Panc1 (cell line): ENCODE data around the gene SRRT. TPM values are rescaled to one million over a fixed set of nuclear protein-coding genes. Genes with fewer than 3 reads are reported as not detected.

Source experiments
- ATAC-seq: fragments of 200-7000 bp; cut with Tn5 transposase; 2 replicates; pipeline ENCODE4 v1.9.1; 2020; ENCODE audit warnings: mild to moderate bottlenecking, moderate library complexity
- BruUV-seq: library from RNA; stranded (reverse); fragments of 400-500 nt; replicated peaks from 2 replicates; lab custom pipeline; 2021; lab: Mats Ljungman, UMichigan
- CTCF ChIA-PET: fragments of 300-600 bp; sonication (Branson Sonifier 250); formaldehyde crosslinking; loops from one replicate; lab custom pipeline; 2022; ENCODE audit warnings: antibody characterized with exemption; lab: Charles Lee
- POLR2A ChIA-PET: fragments of 300-600 bp; sonication (Branson Sonifier 250); formaldehyde crosslinking; loops from one replicate; lab custom pipeline; 2022; ENCODE audit warnings: antibody characterized with exemption; lab: Charles Lee
- DNase-seq: peaks from one replicate; pipeline ENCODE4 v3.0.0-alpha.2; 2010; ENCODE audit warnings: low read depth, low spot score
- H3K27ac ChIP-seq: 2 replicates; pipeline ENCODE4 v1.5.1; 2011; ENCODE audit warnings: mild to moderate bottlenecking, low read length, inconsistent platforms
- H3K27me3 ChIP-seq: fragments of 200-500 bp; sonication (Bioruptor generic); 2 replicates; pipeline ENCODE4 v1.6.0; 2014; ENCODE audit warnings: low read length, inconsistent platforms; ENCODE audit not compliant: control insufficient read depth, insufficient read depth
- H3K36me3 ChIP-seq: fragments of 200-500 bp; sonication (Bioruptor generic); 2 replicates; pipeline ENCODE4 v1.5.1; 2014; ENCODE audit warnings: inconsistent platforms, mild to moderate bottlenecking, low read length, moderate library complexity; ENCODE audit not compliant: control insufficient read depth, insufficient read depth
- H3K4me1 ChIP-seq: 2 replicates; pipeline ENCODE4 v1.5.1; 2011; ENCODE audit warnings: inconsistent platforms, mild to moderate bottlenecking, low read length, moderate library complexity; ENCODE audit not compliant: control insufficient read depth, insufficient read depth
- H3K4me3 ChIP-seq, 2 experiments: 2 replicates each; pipeline ENCODE4 v1.5.1; 2011 to 2012; ENCODE audit warnings: low read depth in 2 of 2, low read length in 2 of 2, mild to moderate bottlenecking in 2 of 2, inconsistent platforms in 1 of 2, moderate library complexity in 1 of 2
- H3K9me3 ChIP-seq: fragments of 200-500 bp; sonication (Bioruptor generic); 2 replicates; pipeline ENCODE4 v1.5.1; 2014; ENCODE audit warnings: low read depth, mild to moderate bottlenecking, inconsistent platforms, low read length, moderate library complexity; ENCODE audit not compliant: control insufficient read depth, insufficient read depth
- POLR2AphosphoS5 ChIP-seq: IDR thresholded peaks from 2 replicates; pipeline ENCODE4 v1.6.1; 2012; ENCODE audit warnings: mild to moderate bottlenecking, low read depth, low read length, moderate library complexity
- SIN3A ChIP-seq: IDR thresholded peaks from 2 replicates; pipeline ENCODE4 v1.6.1; 2012; ENCODE audit warnings: low read depth, mild to moderate bottlenecking, low read length, moderate library complexity, borderline replicate concordance; ENCODE audit not compliant: insufficient read depth
- TCF7L2 ChIP-seq: IDR thresholded peaks from 2 replicates; pipeline ENCODE4 v1.6.1; 2011; ENCODE audit warnings: mild to moderate bottlenecking, low read depth, low read length, inconsistent platforms
- in situ Hi-C: cut with HindIII; loops from 2 replicates; pipeline ENCODE4 v1.10.0; 2016; ENCODE audit warnings: low sequenced_read_pairs, low pct_unique_long_range_greater_than_20kb
- intact Hi-C: fragments of 100-400 bp; cut with micrococcal nuclease; formaldehyde crosslinking; loops from one replicate; pipeline ENCODE4 v1.10.0; 2022; ENCODE audit not compliant: unreplicated experiment
- total RNA-seq: library from RNA; stranded (reverse); gene quantifications from one replicate; pipeline ENCODE4 v1.2.1, GENCODE V29; 2021; ENCODE audit not compliant: unreplicated experiment
- TF ChIP-seq, protein P1 (sequence below): fragments of 450-650 bp; IDR thresholded peaks from 2 replicates; pipeline ENCODE4 v1.5.1; 2017; ENCODE audit warnings: mild to moderate bottlenecking
- TF ChIP-seq, protein P2 (sequence below), 2 experiments: IDR thresholded peaks; 2 replicates each; pipeline ENCODE4 v1.6.1; 2011 to 2012; ENCODE audit warnings: low read depth in 2 of 2, control low read depth in 1 of 2, low read length in 1 of 2, mild to moderate bottlenecking in 1 of 2, moderate library complexity in 1 of 2; ENCODE audit not compliant: insufficient read depth in 1 of 2

Gene SRRT
- total RNA-seq, 1 experiment from 2014 or later: 248 TPM

DNA sequence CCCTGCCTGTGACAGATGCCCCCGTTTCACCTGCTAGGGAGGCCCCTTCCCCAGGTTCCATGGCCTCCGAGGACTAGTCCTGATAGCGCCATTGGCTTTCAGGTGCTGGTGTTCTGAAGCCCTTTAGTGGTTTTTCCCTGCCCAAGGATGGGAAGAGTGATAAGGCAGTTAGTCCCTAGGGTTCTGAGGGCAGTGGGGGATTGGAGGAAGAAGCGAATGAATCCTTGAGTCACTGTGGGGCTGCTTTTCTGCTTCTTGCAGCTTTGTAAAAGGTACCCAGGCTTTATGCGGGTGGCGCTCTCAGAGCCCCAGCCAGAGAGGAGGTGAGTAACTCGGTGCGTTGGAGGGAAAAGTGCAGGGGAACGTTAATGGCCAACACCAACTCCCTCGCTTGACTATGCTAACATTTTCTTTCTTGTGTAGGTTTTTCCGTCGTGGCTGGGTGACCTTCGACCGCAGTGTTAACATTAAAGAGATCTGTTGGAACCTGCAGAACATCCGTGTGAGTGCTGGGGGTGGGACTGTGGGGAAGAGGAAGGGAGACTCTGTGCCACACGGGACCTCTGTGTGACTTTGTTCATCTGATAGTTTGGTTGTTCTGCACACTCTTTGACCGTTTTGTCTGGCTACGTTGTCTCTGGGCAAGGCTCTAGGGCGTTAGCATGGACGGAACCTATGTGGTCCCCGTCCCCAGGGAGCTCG, 10.7 kb downstream of the SRRT start:
- H3K9me3 ChIP-seq: no peaks in the 10 kb centered on the region
- peaks cover 19% of the 10 kb centered on the region for H3K36me3 ChIP-seq
- intact Hi-C loops: no loop called here
- no peaks in the 10 kb centered on the region for H3K27me3 ChIP-seq
- H3K4me1 ChIP-seq: peaks cover 20% of the 10 kb centered on the region
- DNase-seq: no peak
- ChIA-PET POLR2A (no interaction called here), CTCF (no interaction called here)
- no peak for ATAC-seq
- H3K27ac ChIP-seq: no peak overlapping the region
- in situ Hi-C loops: no loop called here
- H3K4me3 ChIP-seq: no peak overlapping the region
- TF ChIP-seq, protein P1, sequence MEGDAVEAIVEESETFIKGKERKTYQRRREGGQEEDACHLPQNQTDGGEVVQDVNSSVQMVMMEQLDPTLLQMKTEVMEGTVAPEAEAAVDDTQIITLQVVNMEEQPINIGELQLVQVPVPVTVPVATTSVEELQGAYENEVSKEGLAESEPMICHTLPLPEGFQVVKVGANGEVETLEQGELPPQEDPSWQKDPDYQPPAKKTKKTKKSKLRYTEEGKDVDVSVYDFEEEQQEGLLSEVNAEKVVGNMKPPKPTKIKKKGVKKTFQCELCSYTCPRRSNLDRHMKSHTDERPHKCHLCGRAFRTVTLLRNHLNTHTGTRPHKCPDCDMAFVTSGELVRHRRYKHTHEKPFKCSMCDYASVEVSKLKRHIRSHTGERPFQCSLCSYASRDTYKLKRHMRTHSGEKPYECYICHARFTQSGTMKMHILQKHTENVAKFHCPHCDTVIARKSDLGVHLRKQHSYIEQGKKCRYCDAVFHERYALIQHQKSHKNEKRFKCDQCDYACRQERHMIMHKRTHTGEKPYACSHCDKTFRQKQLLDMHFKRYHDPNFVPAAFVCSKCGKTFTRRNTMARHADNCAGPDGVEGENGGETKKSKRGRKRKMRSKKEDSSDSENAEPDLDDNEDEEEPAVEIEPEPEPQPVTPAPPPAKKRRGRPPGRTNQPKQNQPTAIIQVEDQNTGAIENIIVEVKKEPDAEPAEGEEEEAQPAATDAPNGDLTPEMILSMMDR: no peak
- no peak for TF ChIP-seq TCF7L2
- no peak for TF ChIP-seq SIN3A
- no peak for TF ChIP-seq POLR2AphosphoS5
- TF ChIP-seq, protein P2, sequence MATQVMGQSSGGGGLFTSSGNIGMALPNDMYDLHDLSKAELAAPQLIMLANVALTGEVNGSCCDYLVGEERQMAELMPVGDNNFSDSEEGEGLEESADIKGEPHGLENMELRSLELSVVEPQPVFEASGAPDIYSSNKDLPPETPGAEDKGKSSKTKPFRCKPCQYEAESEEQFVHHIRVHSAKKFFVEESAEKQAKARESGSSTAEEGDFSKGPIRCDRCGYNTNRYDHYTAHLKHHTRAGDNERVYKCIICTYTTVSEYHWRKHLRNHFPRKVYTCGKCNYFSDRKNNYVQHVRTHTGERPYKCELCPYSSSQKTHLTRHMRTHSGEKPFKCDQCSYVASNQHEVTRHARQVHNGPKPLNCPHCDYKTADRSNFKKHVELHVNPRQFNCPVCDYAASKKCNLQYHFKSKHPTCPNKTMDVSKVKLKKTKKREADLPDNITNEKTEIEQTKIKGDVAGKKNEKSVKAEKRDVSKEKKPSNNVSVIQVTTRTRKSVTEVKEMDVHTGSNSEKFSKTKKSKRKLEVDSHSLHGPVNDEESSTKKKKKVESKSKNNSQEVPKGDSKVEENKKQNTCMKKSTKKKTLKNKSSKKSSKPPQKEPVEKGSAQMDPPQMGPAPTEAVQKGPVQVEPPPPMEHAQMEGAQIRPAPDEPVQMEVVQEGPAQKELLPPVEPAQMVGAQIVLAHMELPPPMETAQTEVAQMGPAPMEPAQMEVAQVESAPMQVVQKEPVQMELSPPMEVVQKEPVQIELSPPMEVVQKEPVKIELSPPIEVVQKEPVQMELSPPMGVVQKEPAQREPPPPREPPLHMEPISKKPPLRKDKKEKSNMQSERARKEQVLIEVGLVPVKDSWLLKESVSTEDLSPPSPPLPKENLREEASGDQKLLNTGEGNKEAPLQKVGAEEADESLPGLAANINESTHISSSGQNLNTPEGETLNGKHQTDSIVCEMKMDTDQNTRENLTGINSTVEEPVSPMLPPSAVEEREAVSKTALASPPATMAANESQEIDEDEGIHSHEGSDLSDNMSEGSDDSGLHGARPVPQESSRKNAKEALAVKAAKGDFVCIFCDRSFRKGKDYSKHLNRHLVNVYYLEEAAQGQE (IDR thresholded peaks at IDR 0.05; ENCODE audit: insufficient read depth in 1 of 2, low read depth in 2 of 2, low read length in 1 of 2): no peak
- no TSS peak for BruUV-seq

DNA sequence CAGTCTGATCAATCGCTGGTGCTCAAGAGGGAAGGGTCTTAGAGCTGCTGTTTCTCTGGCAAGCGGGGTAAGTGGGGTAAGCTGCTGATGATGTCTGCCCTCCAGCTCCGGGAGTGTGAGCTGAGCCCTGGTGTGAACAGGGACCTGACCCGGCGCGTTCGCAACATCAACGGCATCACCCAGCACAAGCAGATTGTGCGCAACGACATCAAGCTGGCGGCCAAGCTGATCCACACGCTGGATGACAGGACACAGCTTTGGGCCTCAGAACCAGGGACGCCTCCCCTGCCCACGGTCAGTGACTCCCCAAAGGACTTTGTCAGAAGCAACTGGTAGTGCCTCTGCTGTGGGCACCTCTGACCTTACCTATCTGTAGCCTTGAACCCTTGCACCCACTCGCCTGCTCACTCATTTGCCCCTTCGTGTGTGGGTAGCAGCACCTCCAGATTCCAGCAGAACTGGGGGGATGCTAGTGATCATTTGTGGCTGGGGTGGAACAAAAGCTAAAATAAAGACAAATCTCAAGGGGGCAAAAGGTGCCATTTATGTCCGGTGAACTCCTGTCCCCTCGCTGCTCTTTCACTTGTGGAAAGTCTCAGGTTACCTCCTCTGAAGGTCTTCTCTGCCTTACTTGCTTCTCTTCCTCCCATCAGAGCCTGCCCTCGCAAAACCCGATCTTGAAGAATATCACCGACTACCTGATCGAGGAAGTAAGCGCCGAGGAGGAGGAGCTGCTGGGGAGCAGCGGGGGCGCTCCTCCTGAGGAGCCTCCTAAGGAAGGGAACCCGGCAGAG, 11.4 kb downstream of the SRRT start:
- intact Hi-C loops (no loop called here), in situ Hi-C loops (no loop called here)
- no TSS peak for BruUV-seq
- Histone ChIP-seq H3K27ac (no peak overlapping the region), H3K36me3 (peaks cover 19% of the 10 kb centered on the region), H3K27me3 (no peaks in the 10 kb centered on the region), H3K9me3 (no peaks in the 10 kb centered on the region), H3K4me3 (no peak overlapping the region), H3K4me1 (peaks cover 26% of the 10 kb centered on the region)
- CTCF ChIA-PET: no interaction called here
- no peak for DNase-seq
- ATAC-seq: no peak
- TF ChIP-seq TCF7L2 (no peak), POLR2AphosphoS5 (no peak), SIN3A (no peak)
- TF ChIP-seq, protein P1: no peak
- TF ChIP-seq, protein P2 (IDR thresholded peaks at IDR 0.05; ENCODE audit: insufficient read depth in 1 of 2, low read depth in 2 of 2, low read length in 1 of 2): no peak
- POLR2A ChIA-PET: interaction anchor here (1.1 kb wide), 1 partner anchor 11 kb away, joined by 4 read pairs; the partner anchor contains the start of gene SRRT
